ENCODE results near the gene RCOR3. TPM values are rescaled to one million over a fixed set of nuclear protein-coding genes. Genes with fewer than 3 reads are reported as not detected.
A peak's percentile ranks its signal among the peaks of the same experiment; 100 is the strongest.

The RCOR3 gene
- total RNA-seq, 1 experiment from 2014 or later: 39.0 TPM

- H3K9me3 ChIP-seq (ENCODE audit: low read depth, low read length, poor library complexity, severe bottlenecking): no peaks in the 10 kb centered on the region
- H3K4me3 ChIP-seq (ENCODE audit: low read depth, low read length, poor library complexity, severe bottlenecking): peak overlapping the region; percentile 98
- H3K27ac ChIP-seq (ENCODE audit: low read depth, low read length, poor library complexity, severe bottlenecking): peak overlapping the region; percentile 96
- intact Hi-C loops (cut with micrococcal nuclease; ENCODE audit: unreplicated experiment): loop anchor here (10.0 kb wide), 1 partner anchor 824 kb away; no protein-coding TSS in a partner anchor
- CTCF ChIA-PET: interaction anchor here (0.6 kb wide), 1 partner anchor 37 kb away, joined by 4 read pairs; no protein-coding TSS in a partner anchor
- POLR2A ChIA-PET (ENCODE audit: low non-redundant PET): no interaction called here
- peak; percentile 85 for DNase-seq (ENCODE audit: low spot score)
- H3K27me3 ChIP-seq (replicated peaks; ENCODE audit: insufficient read depth, low read depth, low read length, poor library complexity): no peaks in the 10 kb centered on the region
- no peaks in the 10 kb centered on the region for H3K36me3 ChIP-seq (ENCODE audit: insufficient read depth, low read length, poor library complexity, severe bottlenecking)
- peaks cover 17% of the 10 kb centered on the region for H3K4me1 ChIP-seq (ENCODE audit: insufficient read depth, low read length, poor library complexity, severe bottlenecking)
- BruUV-seq (replicated peaks): TSS peak; percentile 89
- no peak for TF ChIP-seq EZH2 (IDR thresholded peaks at IDR 0.05; ENCODE audit: borderline replicate concordance, low read depth, low read length, poor library complexity, severe bottlenecking)
- TF ChIP-seq CTCF (conservative IDR thresholded peaks at IDR 0.05; ENCODE audit: low read depth, low read length): no peak
Measured at GRCh38 chr1:211258310-211258755, 833 bp upstream of the RCOR3 start.

- Histone ChIP-seq H3K4me1 (ENCODE audit: insufficient read depth, low read length, poor library complexity, severe bottlenecking) (peaks cover 17% of the 10 kb centered on the region), H3K9me3 (ENCODE audit: low read depth, low read length, poor library complexity, severe bottlenecking) (no peaks in the 10 kb centered on the region), H3K36me3 (ENCODE audit: insufficient read depth, low read length, poor library complexity, severe bottlenecking) (peaks cover 3% of the 10 kb centered on the region), H3K27me3 (replicated peaks; ENCODE audit: insufficient read depth, low read depth, low read length, poor library complexity) (no peaks in the 10 kb centered on the region), H3K4me3 (ENCODE audit: low read depth, low read length, poor library complexity, severe bottlenecking) (peak overlapping the region; percentile 98), H3K27ac (ENCODE audit: low read depth, low read length, poor library complexity, severe bottlenecking) (peak overlapping the region; percentile 96)
- BruUV-seq (replicated peaks): no TSS peak
- peak; percentile 75 for DNase-seq (ENCODE audit: low spot score)
- CTCF ChIA-PET: no interaction called here
- POLR2A ChIA-PET (ENCODE audit: low non-redundant PET): no interaction called here
- intact Hi-C loops (cut with micrococcal nuclease; ENCODE audit: unreplicated experiment): loop anchor here (1.0 to 10.0 kb wide), 2 partner anchors 46 to 825 kb away; no protein-coding TSS in a partner anchor
- no peak for TF ChIP-seq CTCF (conservative IDR thresholded peaks at IDR 0.05; ENCODE audit: low read depth, low read length)
- TF ChIP-seq EZH2 (IDR thresholded peaks at IDR 0.05; ENCODE audit: borderline replicate concordance, low read depth, low read length, poor library complexity, severe bottlenecking): no peak
Measured at GRCh38 chr1:211259638-211260126, 516 bp downstream of the RCOR3 start.

- no peaks in the 10 kb centered on the region for H3K27me3 ChIP-seq (replicated peaks; ENCODE audit: insufficient read depth, low read depth, low read length, poor library complexity)
- H3K36me3 ChIP-seq (ENCODE audit: insufficient read depth, low read length, poor library complexity, severe bottlenecking): peaks cover 3% of the 10 kb centered on the region
- BruUV-seq (replicated peaks): TSS peak; percentile 56
- peak; percentile 87 for DNase-seq (ENCODE audit: low spot score)
- CTCF ChIA-PET: no interaction called here
- peak overlapping the region; percentile 66 for H3K27ac ChIP-seq (ENCODE audit: low read depth, low read length, poor library complexity, severe bottlenecking)
- peaks cover 17% of the 10 kb centered on the region for H3K4me1 ChIP-seq (ENCODE audit: insufficient read depth, low read length, poor library complexity, severe bottlenecking)
- TF ChIP-seq CTCF (conservative IDR thresholded peaks at IDR 0.05; ENCODE audit: low read depth, low read length) (no peak), EZH2 (IDR thresholded peaks at IDR 0.05; ENCODE audit: borderline replicate concordance, low read depth, low read length, poor library complexity, severe bottlenecking) (no peak)
- intact Hi-C loops (cut with micrococcal nuclease; ENCODE audit: unreplicated experiment): no loop called here
- POLR2A ChIA-PET (ENCODE audit: low non-redundant PET): no interaction called here
- H3K4me3 ChIP-seq (ENCODE audit: low read depth, low read length, poor library complexity, severe bottlenecking): peak overlapping the region; percentile 98
- no peaks in the 10 kb centered on the region for H3K9me3 ChIP-seq (ENCODE audit: low read depth, low read length, poor library complexity, severe bottlenecking)
Measured at GRCh38 chr1:211260141-211261107, 1.3 kb downstream of the RCOR3 start.

Data from A673 (cell line).